ENCODE data around the gene FUT4.
"Not testable (repeated sequence)": the region's sequence is repeated elsewhere in the genome, so short reads cannot be mapped to it uniquely, and the experiment has no call there.

The FUT4 gene

GRCh38 chr11:94501522-94501921 lies 42.2 kb upstream of the FUT4 start:
- no peak overlapping the region for H3K14ac ChIP-seq (ENCODE audit: low read length)
- H3K79me1 ChIP-seq (ENCODE audit: low read depth, low read length) = no peaks in the 10 kb centered on the region
- no peak overlapping the region for H3K4ac ChIP-seq (ENCODE audit: low read length)
- no peak overlapping the region for H3K18ac ChIP-seq (ENCODE audit: low read length)
- no peak overlapping the region for H3K9ac ChIP-seq (ENCODE audit: low read depth, low read length, poor library complexity)
- H2AFZ ChIP-seq (ENCODE audit: low read length) = no peak overlapping the region
- H2BK5ac ChIP-seq (ENCODE audit: low read length) = no peak overlapping the region
- H3K23ac ChIP-seq (ENCODE audit: low read depth, low read length, poor library complexity) = no peak overlapping the region
- no peak overlapping the region for H3K4me3 ChIP-seq (ENCODE audit: low read length in 2 of 2)
- H4K91ac ChIP-seq (ENCODE audit: low read depth, low read length, poor library complexity) = no peak overlapping the region
- no peaks in the 10 kb centered on the region for H3K4me1 ChIP-seq (ENCODE audit: control insufficient read depth in 2 of 2, insufficient read depth in 1 of 2, low read depth in 1 of 2, low read length in 2 of 2)
- no peak for DNase-seq (ENCODE audit: low spot score)
- H3K36me3 ChIP-seq (replicated peaks in 1 of 2; ENCODE audit: control insufficient read depth in 2 of 2, insufficient read depth in 2 of 2, low read length in 2 of 2) = peaks cover 5 to 42% of the 10 kb centered on the region in 2 donors
- no peak overlapping the region for H3K4me2 ChIP-seq (ENCODE audit: insufficient read depth, low read length, poor library complexity, severe bottlenecking)
- H2BK12ac ChIP-seq (ENCODE audit: low read length) = no peak overlapping the region
- H2AK5ac ChIP-seq (ENCODE audit: low read depth, low read length) = no peak overlapping the region
- no peak overlapping the region for H4K8ac ChIP-seq (ENCODE audit: low read depth, low read length)
- no peak overlapping the region for H3K27ac ChIP-seq (replicated peaks; ENCODE audit: low read length)
- H2BK120ac ChIP-seq (ENCODE audit: low read depth, low read length) = no peak overlapping the region
- H3K9me3 ChIP-seq (replicated peaks in 1 of 2; ENCODE audit: control insufficient read depth in 2 of 2, insufficient read depth in 1 of 2, low read depth in 1 of 2, low read length in 2 of 2) = no peaks in the 10 kb centered on the region
- no peak overlapping the region for H2BK15ac ChIP-seq (ENCODE audit: low read length)
- WGBS, 2 donors (ENCODE audit: extremely low coverage in 2 of 2, insufficient read length in 2 of 2, insufficient replicate concordance in 1 of 2) = no CpG with 5 or more reads among the region's 2 CpGs
- H3K27me3 ChIP-seq (ENCODE audit: control insufficient read depth in 3 of 3, insufficient read depth in 3 of 3, low read depth in 1 of 3, low read length in 3 of 3) = no peaks in the 10 kb centered on the region

GRCh38 chr11:94504689-94505293 lies 38.9 kb upstream of the FUT4 start:
- no peak overlapping the region for H4K91ac ChIP-seq (ENCODE audit: low read depth, low read length, poor library complexity)
- H3K27ac ChIP-seq (replicated peaks; ENCODE audit: low read length) = no peak overlapping the region
- no peak overlapping the region for H4K8ac ChIP-seq (ENCODE audit: low read depth, low read length)
- no peak overlapping the region for H3K4me3 ChIP-seq (ENCODE audit: low read length in 2 of 2)
- no peaks in the 10 kb centered on the region for H3K79me1 ChIP-seq (ENCODE audit: low read depth, low read length)
- no peak overlapping the region for H3K4ac ChIP-seq (ENCODE audit: low read length)
- H2BK12ac ChIP-seq (ENCODE audit: low read length) = no peak overlapping the region
- H3K36me3 ChIP-seq (replicated peaks in 1 of 2; ENCODE audit: control insufficient read depth in 2 of 2, insufficient read depth in 2 of 2, low read length in 2 of 2) = peaks cover 0 to 9% of the 10 kb centered on the region in 2 donors
- no peak overlapping the region for H2BK5ac ChIP-seq (ENCODE audit: low read length)
- H3K4me1 ChIP-seq (ENCODE audit: control insufficient read depth in 2 of 2, insufficient read depth in 1 of 2, low read depth in 1 of 2, low read length in 2 of 2) = no peaks in the 10 kb centered on the region
- no peak overlapping the region for H2BK120ac ChIP-seq (ENCODE audit: low read depth, low read length)
- H3K9ac ChIP-seq (ENCODE audit: low read depth, low read length, poor library complexity) = no peak overlapping the region
- no peaks in the 10 kb centered on the region for H3K9me3 ChIP-seq (replicated peaks in 1 of 2; ENCODE audit: control insufficient read depth in 2 of 2, insufficient read depth in 1 of 2, low read depth in 1 of 2, low read length in 2 of 2)
- no peak overlapping the region for H3K4me2 ChIP-seq (ENCODE audit: insufficient read depth, low read length, poor library complexity, severe bottlenecking)
- H3K23ac ChIP-seq (ENCODE audit: low read depth, low read length, poor library complexity) = no peak overlapping the region
- no peak overlapping the region for H3K14ac ChIP-seq (ENCODE audit: low read length)
- no peak overlapping the region for H2AK5ac ChIP-seq (ENCODE audit: low read depth, low read length)
- peak; percentile 44 for DNase-seq (ENCODE audit: low spot score)
- H3K18ac ChIP-seq (ENCODE audit: low read length) = no peak overlapping the region
- no peak overlapping the region for H2BK15ac ChIP-seq (ENCODE audit: low read length)
- no peak overlapping the region for H2AFZ ChIP-seq (ENCODE audit: low read length)
- WGBS, 2 donors (ENCODE audit: extremely low coverage in 2 of 2, insufficient read length in 2 of 2, insufficient replicate concordance in 1 of 2) = no CpG with 5 or more reads among the region's 3 CpGs
- no peaks in the 10 kb centered on the region for H3K27me3 ChIP-seq (ENCODE audit: control insufficient read depth in 3 of 3, insufficient read depth in 3 of 3, low read depth in 1 of 3, low read length in 3 of 3)

- H3K14ac ChIP-seq (ENCODE audit: low read length); H3K4me2 ChIP-seq (ENCODE audit: insufficient read depth, low read length, poor library complexity, severe bottlenecking); H3K79me1 ChIP-seq (ENCODE audit: low read depth, low read length); H3K27ac ChIP-seq (replicated peaks; ENCODE audit: low read length); H2BK5ac ChIP-seq (ENCODE audit: low read length); H2BK15ac ChIP-seq (ENCODE audit: low read length); H2AFZ ChIP-seq (ENCODE audit: low read length); H3K9me3 ChIP-seq (replicated peaks in 1 of 2; ENCODE audit: control insufficient read depth in 2 of 2, insufficient read depth in 1 of 2, low read depth in 1 of 2, low read length in 2 of 2); DNase-seq (ENCODE audit: low spot score); H3K18ac ChIP-seq (ENCODE audit: low read length); H2AK5ac ChIP-seq (ENCODE audit: low read depth, low read length); H3K4me3 ChIP-seq (ENCODE audit: low read length in 2 of 2); H3K4ac ChIP-seq (ENCODE audit: low read length); H3K4me1 ChIP-seq (ENCODE audit: control insufficient read depth in 2 of 2, insufficient read depth in 1 of 2, low read depth in 1 of 2, low read length in 2 of 2); H3K23ac ChIP-seq (ENCODE audit: low read depth, low read length, poor library complexity); H2BK12ac ChIP-seq (ENCODE audit: low read length); H3K36me3 ChIP-seq (replicated peaks in 1 of 2; ENCODE audit: control insufficient read depth in 2 of 2, insufficient read depth in 2 of 2, low read length in 2 of 2); H3K9ac ChIP-seq (ENCODE audit: low read depth, low read length, poor library complexity); H4K8ac ChIP-seq (ENCODE audit: low read depth, low read length); H3K27me3 ChIP-seq (ENCODE audit: control insufficient read depth in 3 of 3, insufficient read depth in 3 of 3, low read depth in 1 of 3, low read length in 3 of 3); H4K91ac ChIP-seq (ENCODE audit: low read depth, low read length, poor library complexity); H2BK120ac ChIP-seq (ENCODE audit: low read depth, low read length): not testable (repeated sequence)
- WGBS, 2 donors (ENCODE audit: extremely low coverage in 2 of 2, insufficient read length in 2 of 2, insufficient replicate concordance in 1 of 2) = no CpG with 5 or more reads among the region's 5 CpGs
Observed at GRCh38 chr11:94506513-94506912, 37.2 kb upstream of the FUT4 start.

- no peaks in the 10 kb centered on the region for H3K79me1 ChIP-seq (ENCODE audit: low read depth, low read length)
- no peaks in the 10 kb centered on the region for H3K36me3 ChIP-seq (replicated peaks in 1 of 2; ENCODE audit: control insufficient read depth in 2 of 2, insufficient read depth in 2 of 2, low read length in 2 of 2)
- no peak overlapping the region for H2BK5ac ChIP-seq (ENCODE audit: low read length)
- H3K9ac ChIP-seq (ENCODE audit: low read depth, low read length, poor library complexity) = no peak overlapping the region
- H3K23ac ChIP-seq (ENCODE audit: low read depth, low read length, poor library complexity) = no peak overlapping the region
- DNase-seq (ENCODE audit: low spot score) = no peak
- peaks cover 0 to 6% of the 10 kb centered on the region in 2 donors for H3K9me3 ChIP-seq (replicated peaks in 1 of 2; ENCODE audit: control insufficient read depth in 2 of 2, insufficient read depth in 1 of 2, low read depth in 1 of 2, low read length in 2 of 2)
- no peak overlapping the region for H2AK5ac ChIP-seq (ENCODE audit: low read depth, low read length)
- no peak overlapping the region for H3K18ac ChIP-seq (ENCODE audit: low read length)
- H3K4ac ChIP-seq (ENCODE audit: low read length) = no peak overlapping the region
- H3K27ac ChIP-seq (replicated peaks; ENCODE audit: low read length) = no peak overlapping the region
- H3K14ac ChIP-seq (ENCODE audit: low read length) = no peak overlapping the region
- no peak overlapping the region for H2BK12ac ChIP-seq (ENCODE audit: low read length)
- no peak overlapping the region for H3K4me2 ChIP-seq (ENCODE audit: insufficient read depth, low read length, poor library complexity, severe bottlenecking)
- H2AFZ ChIP-seq (ENCODE audit: low read length) = no peak overlapping the region
- peaks cover 2% of the 10 kb centered on the region in 2 donors for H3K4me1 ChIP-seq (ENCODE audit: control insufficient read depth in 2 of 2, insufficient read depth in 1 of 2, low read depth in 1 of 2, low read length in 2 of 2)
- H4K91ac ChIP-seq (ENCODE audit: low read depth, low read length, poor library complexity) = no peak overlapping the region
- peaks cover 0 to 9% (median 0%) of the 10 kb centered on the region in 3 experiments for H3K27me3 ChIP-seq (ENCODE audit: control insufficient read depth in 3 of 3, insufficient read depth in 3 of 3, low read depth in 1 of 3, low read length in 3 of 3)
- no CpG with 5 or more reads among the region's 4 CpGs for WGBS, 2 donors (ENCODE audit: extremely low coverage in 2 of 2, insufficient read length in 2 of 2, insufficient replicate concordance in 1 of 2)
- no peak overlapping the region for H2BK120ac ChIP-seq (ENCODE audit: low read depth, low read length)
- H2BK15ac ChIP-seq (ENCODE audit: low read length) = no peak overlapping the region
- H4K8ac ChIP-seq (ENCODE audit: low read depth, low read length) = no peak overlapping the region
- no peak overlapping the region for H3K4me3 ChIP-seq (ENCODE audit: low read length in 2 of 2)
Observed at GRCh38 chr11:94507485-94507884, 36.2 kb upstream of the FUT4 start.
